ENCODE data around the gene RSL1D1. TPM values are rescaled to one million over a fixed set of nuclear protein-coding genes. Genes with fewer than 3 reads are reported as not detected.

Gene RSL1D1
- total RNA-seq, 2 donors from 2014 or later, result 148 to 162 TPM

DNA sequence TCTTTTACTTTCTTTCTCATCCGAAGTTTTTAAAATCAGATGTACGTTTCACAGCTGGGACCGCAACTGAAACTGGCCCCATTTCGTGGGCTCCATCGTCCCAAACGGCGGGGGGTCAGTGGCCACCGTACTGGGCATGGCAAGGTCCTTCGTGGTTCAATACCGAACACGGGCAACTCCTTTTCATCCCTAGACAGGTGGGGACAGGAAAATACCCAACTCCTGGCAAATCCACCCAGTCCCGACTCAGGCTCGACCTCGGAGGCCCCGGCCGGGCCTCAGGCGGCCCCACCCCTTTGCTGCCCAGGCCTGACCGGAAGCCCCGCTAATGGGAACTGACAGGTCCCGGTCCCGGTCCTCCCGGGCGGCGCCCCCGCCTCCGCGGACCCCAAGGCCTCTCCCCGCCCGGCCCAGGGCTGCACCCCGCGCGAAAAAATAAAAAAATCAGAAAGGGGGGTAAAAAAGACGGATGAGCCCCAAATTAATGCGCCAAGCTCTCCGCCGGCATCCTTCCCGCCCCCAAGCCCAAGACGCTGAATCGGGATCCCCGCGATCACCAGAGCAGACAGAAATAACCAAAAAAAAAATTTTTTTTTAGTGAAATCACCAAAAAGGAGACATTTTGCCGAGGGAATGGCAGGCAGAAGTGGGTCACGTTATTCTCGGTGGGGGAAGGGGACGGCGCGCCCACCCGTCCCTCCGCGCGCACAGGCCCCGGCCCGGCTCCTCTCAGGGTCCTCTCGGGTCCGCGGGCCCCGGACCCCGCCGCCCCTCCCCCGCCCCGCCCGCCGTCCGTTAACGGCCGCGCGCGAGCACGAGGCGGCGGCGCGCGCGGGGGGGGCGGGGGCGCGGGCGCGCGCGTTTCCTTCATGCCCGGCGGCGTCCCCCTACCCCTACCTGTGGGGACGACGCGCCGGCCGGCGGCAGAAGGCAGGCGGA lies 54.8 kb downstream of the RSL1D1 start:
- WGBS, 2 experiments (ENCODE audit: insufficient coverage in 1 of 2, insufficient read length in 1 of 2), result 4 to 18% methylated on average over 10 to 83 of the region's 93 CpGs
- H3K27me3 ChIP-seq (ENCODE audit: control insufficient read depth, insufficient read depth, low read length, poor library complexity, severe bottlenecking), result no peaks in the 10 kb centered on the region
- H3K36me3 ChIP-seq (ENCODE audit: control insufficient read depth, insufficient read depth, low read length), result peaks cover 25% of the 10 kb centered on the region
- TF ChIP-seq, protein P1, sequence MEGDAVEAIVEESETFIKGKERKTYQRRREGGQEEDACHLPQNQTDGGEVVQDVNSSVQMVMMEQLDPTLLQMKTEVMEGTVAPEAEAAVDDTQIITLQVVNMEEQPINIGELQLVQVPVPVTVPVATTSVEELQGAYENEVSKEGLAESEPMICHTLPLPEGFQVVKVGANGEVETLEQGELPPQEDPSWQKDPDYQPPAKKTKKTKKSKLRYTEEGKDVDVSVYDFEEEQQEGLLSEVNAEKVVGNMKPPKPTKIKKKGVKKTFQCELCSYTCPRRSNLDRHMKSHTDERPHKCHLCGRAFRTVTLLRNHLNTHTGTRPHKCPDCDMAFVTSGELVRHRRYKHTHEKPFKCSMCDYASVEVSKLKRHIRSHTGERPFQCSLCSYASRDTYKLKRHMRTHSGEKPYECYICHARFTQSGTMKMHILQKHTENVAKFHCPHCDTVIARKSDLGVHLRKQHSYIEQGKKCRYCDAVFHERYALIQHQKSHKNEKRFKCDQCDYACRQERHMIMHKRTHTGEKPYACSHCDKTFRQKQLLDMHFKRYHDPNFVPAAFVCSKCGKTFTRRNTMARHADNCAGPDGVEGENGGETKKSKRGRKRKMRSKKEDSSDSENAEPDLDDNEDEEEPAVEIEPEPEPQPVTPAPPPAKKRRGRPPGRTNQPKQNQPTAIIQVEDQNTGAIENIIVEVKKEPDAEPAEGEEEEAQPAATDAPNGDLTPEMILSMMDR (conservative IDR thresholded peaks at IDR 0.05), result no peak
- Mint-ChIP-seq H3K27ac (peak overlapping the region; percentile 86), H3K27me3 (ENCODE audit: insufficient read depth) (no peaks in the 10 kb centered on the region), H3K4me1 (peaks cover 46% of the 10 kb centered on the region), H3K36me3 (ENCODE audit: low read depth) (peaks cover 21% of the 10 kb centered on the region), H3K9me3 (peaks cover 5% of the 10 kb centered on the region), H3K4me3 (peak overlapping the region; percentile 79)
- H3K27ac ChIP-seq (ENCODE audit: low read depth, low read length), result peak overlapping the region; percentile 66
- DNase-seq, result peak; percentile 79
- no peaks in the 10 kb centered on the region for H3K9me3 ChIP-seq (ENCODE audit: control insufficient read depth, low read length)
- peak overlapping the region; percentile 81 for H3K4me3 ChIP-seq (ENCODE audit: low read length)
- peak overlapping the region; percentile 88 for H3K9ac ChIP-seq (ENCODE audit: extremely low read depth, low read length, poor library complexity, severe bottlenecking)
- H3K4me1 ChIP-seq (ENCODE audit: control insufficient read depth, insufficient read depth, low read length), result peaks cover 20% of the 10 kb centered on the region

DNA sequence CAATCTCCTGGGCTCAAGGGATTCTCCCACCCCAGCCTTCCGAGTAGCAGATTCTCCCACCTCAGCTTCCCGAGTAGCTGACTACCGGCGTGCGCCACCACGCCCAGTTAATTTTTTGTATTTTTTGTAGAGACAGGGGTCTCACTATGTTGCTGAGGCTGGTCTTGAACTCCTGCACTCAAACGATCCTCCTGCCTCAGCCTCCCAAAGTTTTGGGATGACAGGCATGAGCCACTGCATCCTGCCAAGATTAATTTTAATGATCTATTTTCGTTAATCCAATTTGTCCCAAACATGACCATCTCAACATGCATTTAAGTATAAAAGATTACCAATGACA lies 55.5 kb downstream of the RSL1D1 start:
- Mint-ChIP-seq H3K4me1 (peaks cover 52% of the 10 kb centered on the region), H3K9me3 (peaks cover 5% of the 10 kb centered on the region), H3K36me3 (ENCODE audit: low read depth) (peaks cover 21% of the 10 kb centered on the region), H3K27ac (no peak overlapping the region), H3K27me3 (ENCODE audit: insufficient read depth) (no peaks in the 10 kb centered on the region), H3K4me3 (peak overlapping the region; percentile 79)
- Histone ChIP-seq H3K27me3 (ENCODE audit: control insufficient read depth, insufficient read depth, low read length, poor library complexity, severe bottlenecking) (no peaks in the 10 kb centered on the region), H3K27ac (ENCODE audit: low read depth, low read length) (no peak overlapping the region), H3K9ac (ENCODE audit: extremely low read depth, low read length, poor library complexity, severe bottlenecking) (peak overlapping the region; percentile 88), H3K36me3 (ENCODE audit: control insufficient read depth, insufficient read depth, low read length) (peaks cover 25% of the 10 kb centered on the region), H3K4me1 (ENCODE audit: control insufficient read depth, insufficient read depth, low read length) (peaks cover 26% of the 10 kb centered on the region), H3K4me3 (ENCODE audit: low read length) (peak overlapping the region; percentile 81), H3K9me3 (ENCODE audit: control insufficient read depth, low read length) (no peaks in the 10 kb centered on the region)
- TF ChIP-seq, protein P1 (conservative IDR thresholded peaks at IDR 0.05), result no peak
- WGBS, 2 experiments (ENCODE audit: insufficient coverage in 1 of 2, insufficient read length in 1 of 2), result 96 to 98% methylated on average over 8 of the region's 8 CpGs
- DNase-seq, result no peak

DNA sequence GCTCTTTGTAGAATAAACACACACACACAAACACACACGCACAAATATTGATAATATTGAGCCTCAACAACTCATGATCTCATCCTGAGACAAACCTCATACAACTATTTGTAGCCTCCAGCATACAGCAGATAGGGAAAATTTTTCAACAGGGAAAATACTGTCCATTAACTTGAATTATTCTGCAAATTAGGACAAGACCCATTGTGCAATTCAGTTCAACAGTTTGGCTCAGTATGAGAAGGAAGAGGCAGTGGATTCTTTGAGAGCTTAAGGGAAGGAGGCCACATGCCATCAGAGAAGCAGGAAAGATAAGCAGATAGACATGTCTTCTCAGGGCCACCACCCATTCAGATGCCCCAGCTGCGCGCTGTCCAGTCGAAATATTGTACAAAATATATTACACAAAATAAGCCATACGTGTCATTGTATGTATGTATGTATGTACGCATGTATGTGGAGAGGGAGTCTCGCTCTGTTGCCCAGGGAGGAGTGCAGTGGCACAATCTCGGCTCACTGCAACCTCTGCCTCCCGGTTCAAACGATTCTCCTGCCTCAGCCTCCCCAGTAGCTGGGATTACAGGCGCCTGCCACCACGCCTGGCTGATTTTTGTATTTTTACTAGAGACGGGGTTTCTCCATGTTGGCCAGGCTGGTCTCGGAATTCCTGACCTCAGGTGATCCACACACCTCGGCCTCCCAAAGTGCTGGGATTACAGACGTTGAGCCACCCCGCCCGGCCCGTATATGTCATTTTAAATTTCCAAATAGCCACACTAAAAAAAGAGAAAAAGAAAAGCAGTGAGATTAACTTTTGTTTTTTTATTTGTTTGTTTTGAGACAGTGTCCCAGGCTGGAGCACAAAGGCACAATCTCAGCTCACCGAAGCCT lies 56.1 kb downstream of the RSL1D1 start:
- no peaks in the 10 kb centered on the region for H3K27me3 ChIP-seq (ENCODE audit: control insufficient read depth, insufficient read depth, low read length, poor library complexity, severe bottlenecking)
- H3K4me1 Mint-ChIP-seq, result peaks cover 52% of the 10 kb centered on the region
- peak overlapping the region; percentile 1 for H3K27ac Mint-ChIP-seq
- peaks cover 26% of the 10 kb centered on the region for H3K4me1 ChIP-seq (ENCODE audit: control insufficient read depth, insufficient read depth, low read length)
- no peaks in the 10 kb centered on the region for H3K9me3 ChIP-seq (ENCODE audit: control insufficient read depth, low read length)
- H3K9me3 Mint-ChIP-seq, result peaks cover 5% of the 10 kb centered on the region
- DNase-seq, result no peak
- H3K4me3 ChIP-seq (ENCODE audit: low read length), result peak overlapping the region; percentile 81
- no peak overlapping the region for H3K27ac ChIP-seq (ENCODE audit: low read depth, low read length)
- H3K36me3 ChIP-seq (ENCODE audit: control insufficient read depth, insufficient read depth, low read length), result peaks cover 28% of the 10 kb centered on the region
- peaks cover 23% of the 10 kb centered on the region for H3K36me3 Mint-ChIP-seq (ENCODE audit: low read depth)
- H3K4me3 Mint-ChIP-seq, result peak overlapping the region; percentile 79
- H3K9ac ChIP-seq (ENCODE audit: extremely low read depth, low read length, poor library complexity, severe bottlenecking), result peak overlapping the region; percentile 88
- no peaks in the 10 kb centered on the region for H3K27me3 Mint-ChIP-seq (ENCODE audit: insufficient read depth)
- TF ChIP-seq, protein P1 (conservative IDR thresholded peaks at IDR 0.05), result no peak
- WGBS, 2 experiments (ENCODE audit: insufficient coverage in 1 of 2, insufficient read length in 1 of 2), result 92 to 94% methylated on average over 10 to 16 of the region's 20 CpGs

Data from endodermal cell (in vitro differentiated cells).